H1 (cell line): ENCODE measurements around the gene ZFYVE16.

Experiments used
- CTCF ChIP-seq, 3 experiments: IDR thresholded peaks; 1 replicate in 2 of 3; 2 replicates in 1 of 3; pipeline versions ENCODE4 v1.5.1 to v1.6.1; 2011; ENCODE audit warnings: low read length in 3 of 3, mild to moderate bottlenecking in 3 of 3, inconsistent platforms in 2 of 3, low read depth in 1 of 3, moderate library complexity in 1 of 3; ENCODE audit not compliant: insufficient read depth in 1 of 3; ENCODE audit errors: control extremely low read depth in 1 of 3
- FOSL1 ChIP-seq: IDR thresholded peaks from 2 replicates; pipeline ENCODE4 v1.6.1; 2011; ENCODE audit warnings: mild to moderate bottlenecking, low read depth, low read length, moderate library complexity; ENCODE audit not compliant: insufficient read depth
- GABPA ChIP-seq: IDR thresholded peaks from 2 replicates; pipeline ENCODE4 v1.6.1; 2011; ENCODE audit warnings: mild to moderate bottlenecking, low read length, moderate library complexity, borderline replicate concordance; ENCODE audit not compliant: insufficient read depth

GRCh38 chr5:80509362-80509761, 101.5 kb downstream of the ZFYVE16 start:
- TF ChIP-seq FOSL1 (no peak), CTCF (IDR thresholded peaks at IDR 0.05; ENCODE audit: control extremely low read depth in 1 of 3, insufficient read depth in 1 of 3, low read depth in 1 of 3, low read length in 3 of 3) (no peak), GABPA (no peak)
